Measurements from ENCODE around the gene HS3ST3B1.

The HS3ST3B1 gene

DNA sequence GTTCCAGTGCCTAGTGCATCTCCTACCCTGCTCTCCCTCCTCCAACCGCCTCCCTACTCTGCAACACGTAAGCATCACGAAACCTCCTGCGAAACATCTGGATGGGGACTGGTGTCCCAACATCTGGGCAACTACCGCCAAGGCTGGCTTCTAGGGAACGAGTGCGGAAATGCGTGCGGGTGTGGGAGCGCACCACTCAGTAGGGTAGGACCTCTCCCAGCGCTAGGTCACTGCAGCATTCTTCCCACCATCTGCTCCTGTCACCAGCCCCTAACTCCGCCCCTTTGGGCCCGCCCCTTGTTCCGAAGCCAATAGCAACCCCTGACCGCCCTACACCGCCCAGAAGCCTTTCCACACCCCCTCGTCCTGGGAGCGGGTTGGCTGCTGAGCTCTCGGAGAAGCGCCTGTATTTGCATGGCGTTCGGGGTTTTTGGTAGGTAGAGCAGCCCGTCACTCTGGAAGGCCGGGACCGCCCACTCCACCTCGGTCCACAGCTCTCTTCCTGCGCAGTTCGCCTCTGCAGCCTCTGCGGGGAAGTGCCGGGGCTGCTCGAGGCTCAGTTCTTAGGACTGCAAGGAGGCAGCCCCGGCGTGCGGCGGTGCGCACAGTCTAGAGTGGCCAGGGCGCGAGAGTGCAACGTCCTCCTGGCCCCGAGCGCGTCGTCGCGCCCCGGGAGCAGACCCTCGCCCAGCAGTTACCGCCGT lies at the start of gene HS3ST3B1:
Gene HS3ST3B1 (plus strand): TSS at position 507 of the 704 bp plus-strand sequence. CDS start 438 bp downstream, outside the sequence.
- no peaks in the 10 kb centered on the region for H3K36me3 ChIP-seq (ENCODE audit: control insufficient read depth in 2 of 2, insufficient read depth in 1 of 2, low read length in 2 of 2)
- CTCF ChIA-PET: interaction anchor here (0.6 to 3.3 kb wide), 12 partner anchors 19 to 759 kb away, joined by 3 to 21 read pairs (median 3); no protein-coding TSS in a partner anchor
- POLR2A ChIA-PET: interaction anchor here (0.5 to 2.1 kb wide), 31 partner anchors 9 to 1283 kb away, joined by 3 to 42 read pairs (median 3); partner anchors contain the start of genes ELAC2 and HS3ST3A1
- H3K4me1 ChIP-seq (ENCODE audit: control insufficient read depth, insufficient read depth, low read length): peaks cover 7% of the 10 kb centered on the region
- peak within 1 kb of the TSS; percentile 94 for H3K27ac ChIP-seq (ENCODE audit: extremely low read depth, low read depth, low read length)
- peak within 1 kb of the TSS; percentile 54 for H3K4me3 ChIP-seq (ENCODE audit: low read depth, low read length)
- no peaks in the 10 kb centered on the region for H3K9me3 ChIP-seq (ENCODE audit: control insufficient read depth, insufficient read depth, low read depth, low read length)
- TF ChIP-seq ZNF521 (tag by site-specific recombination; IDR thresholded peaks at IDR 0.05) (no peak), YY1 (tag by site-specific recombination; IDR thresholded peaks at IDR 0.05) (no peak), ZNF830 (tag by site-specific recombination; IDR thresholded peaks at IDR 0.05; ENCODE audit: low read depth) (no peak), SP3 (tag by site-specific recombination; IDR thresholded peaks at IDR 0.05) (peak; percentile 98), GLIS2 (tag by site-specific recombination; IDR thresholded peaks at IDR 0.05) (peak; percentile 92), ZNF223 (tag by site-specific recombination; IDR thresholded peaks at IDR 0.05) (peak; percentile 35; the same call in 1 of the 2 replicates), ZFHX2 (tag by site-specific recombination; conservative IDR thresholded peaks at IDR 0.05) (0 out of 2 replicates have a peak, but pooled peaks have one; percentile 27), ZNF677 (tag by site-specific recombination; IDR thresholded peaks at IDR 0.05) (no peak), SP7 (tag by site-specific recombination; IDR thresholded peaks at IDR 0.05) (peak; percentile 52), KLF9 (tag by site-specific recombination; IDR thresholded peaks at IDR 0.05; ENCODE audit: low read depth) (peak; percentile 82; the same call in 1 of the 2 replicates), FEZF1 (tag by site-specific recombination; IDR thresholded peaks at IDR 0.05) (no peak), ZFP69B (tag by site-specific recombination; IDR thresholded peaks at IDR 0.05) (0 out of 2 replicates have a peak, but pooled peaks have one; percentile 11), ZBTB8A (tag by site-specific recombination; IDR thresholded peaks at IDR 0.05) (peak; percentile 10; the same call in 1 of the 2 replicates), ZBTB48 (tag by site-specific recombination; IDR thresholded peaks at IDR 0.05) (peak; percentile 74; the same call in 1 of the 2 replicates), HOXC10 (CRISPR knock-in tag; IDR thresholded peaks at IDR 0.05) (no peak), ZNF561 (tag by site-specific recombination; IDR thresholded peaks at IDR 0.05; ENCODE audit: borderline replicate concordance) (peak; percentile 70; the same call in 1 of the 2 replicates), ZNF76 (tag by site-specific recombination; IDR thresholded peaks at IDR 0.05; ENCODE audit: borderline replicate concordance, low read depth) (peak; percentile 62; the same call in 1 of the 2 replicates), GLIS1 (tag by site-specific recombination; IDR thresholded peaks at IDR 0.05) (peak; percentile 65), ZEB2 (tag by site-specific recombination; IDR thresholded peaks at IDR 0.05) (0 out of 2 replicates have a peak, but pooled peaks have one; percentile 61), OSR2 (tag by site-specific recombination; IDR thresholded peaks at IDR 0.05) (peak; percentile 56; the same call in 1 of the 2 replicates), GFI1B (tag by site-specific recombination; IDR thresholded peaks at IDR 0.05) (no peak), HOXA7 (CRISPR knock-in tag; IDR thresholded peaks at IDR 0.05; ENCODE audit: borderline replicate concordance) (no peak)
- TF ChIP-seq, protein P1, sequence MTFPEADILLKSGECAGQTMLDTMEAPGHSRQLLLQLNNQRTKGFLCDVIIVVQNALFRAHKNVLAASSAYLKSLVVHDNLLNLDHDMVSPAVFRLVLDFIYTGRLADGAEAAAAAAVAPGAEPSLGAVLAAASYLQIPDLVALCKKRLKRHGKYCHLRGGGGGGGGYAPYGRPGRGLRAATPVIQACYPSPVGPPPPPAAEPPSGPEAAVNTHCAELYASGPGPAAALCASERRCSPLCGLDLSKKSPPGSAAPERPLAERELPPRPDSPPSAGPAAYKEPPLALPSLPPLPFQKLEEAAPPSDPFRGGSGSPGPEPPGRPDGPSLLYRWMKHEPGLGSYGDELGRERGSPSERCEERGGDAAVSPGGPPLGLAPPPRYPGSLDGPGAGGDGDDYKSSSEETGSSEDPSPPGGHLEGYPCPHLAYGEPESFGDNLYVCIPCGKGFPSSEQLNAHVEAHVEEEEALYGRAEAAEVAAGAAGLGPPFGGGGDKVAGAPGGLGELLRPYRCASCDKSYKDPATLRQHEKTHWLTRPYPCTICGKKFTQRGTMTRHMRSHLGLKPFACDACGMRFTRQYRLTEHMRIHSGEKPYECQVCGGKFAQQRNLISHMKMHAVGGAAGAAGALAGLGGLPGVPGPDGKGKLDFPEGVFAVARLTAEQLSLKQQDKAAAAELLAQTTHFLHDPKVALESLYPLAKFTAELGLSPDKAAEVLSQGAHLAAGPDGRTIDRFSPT (tag by site-specific recombination; IDR thresholded peaks at IDR 0.05): peak; percentile 57; the same call in 1 of the 2 replicates
- TF ChIP-seq, protein P2, sequence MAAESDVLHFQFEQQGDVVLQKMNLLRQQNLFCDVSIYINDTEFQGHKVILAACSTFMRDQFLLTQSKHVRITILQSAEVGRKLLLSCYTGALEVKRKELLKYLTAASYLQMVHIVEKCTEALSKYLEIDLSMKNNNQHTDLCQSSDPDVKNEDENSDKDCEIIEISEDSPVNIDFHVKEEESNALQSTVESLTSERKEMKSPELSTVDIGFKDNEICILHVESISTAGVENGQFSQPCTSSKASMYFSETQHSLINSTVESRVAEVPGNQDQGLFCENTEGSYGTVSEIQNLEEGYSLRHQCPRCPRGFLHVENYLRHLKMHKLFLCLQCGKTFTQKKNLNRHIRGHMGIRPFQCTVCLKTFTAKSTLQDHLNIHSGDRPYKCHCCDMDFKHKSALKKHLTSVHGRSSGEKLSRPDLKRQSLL (tag by site-specific recombination; IDR thresholded peaks at IDR 0.05): peak; percentile 53; the same call in 1 of the 2 replicates
- TF ChIP-seq, protein P3, sequence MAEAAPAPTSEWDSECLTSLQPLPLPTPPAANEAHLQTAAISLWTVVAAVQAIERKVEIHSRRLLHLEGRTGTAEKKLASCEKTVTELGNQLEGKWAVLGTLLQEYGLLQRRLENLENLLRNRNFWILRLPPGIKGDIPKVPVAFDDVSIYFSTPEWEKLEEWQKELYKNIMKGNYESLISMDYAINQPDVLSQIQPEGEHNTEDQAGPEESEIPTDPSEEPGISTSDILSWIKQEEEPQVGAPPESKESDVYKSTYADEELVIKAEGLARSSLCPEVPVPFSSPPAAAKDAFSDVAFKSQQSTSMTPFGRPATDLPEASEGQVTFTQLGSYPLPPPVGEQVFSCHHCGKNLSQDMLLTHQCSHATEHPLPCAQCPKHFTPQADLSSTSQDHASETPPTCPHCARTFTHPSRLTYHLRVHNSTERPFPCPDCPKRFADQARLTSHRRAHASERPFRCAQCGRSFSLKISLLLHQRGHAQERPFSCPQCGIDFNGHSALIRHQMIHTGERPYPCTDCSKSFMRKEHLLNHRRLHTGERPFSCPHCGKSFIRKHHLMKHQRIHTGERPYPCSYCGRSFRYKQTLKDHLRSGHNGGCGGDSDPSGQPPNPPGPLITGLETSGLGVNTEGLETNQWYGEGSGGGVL (tag by site-specific recombination; IDR thresholded peaks at IDR 0.05): peak; percentile 96
- TF ChIP-seq, protein P4, sequence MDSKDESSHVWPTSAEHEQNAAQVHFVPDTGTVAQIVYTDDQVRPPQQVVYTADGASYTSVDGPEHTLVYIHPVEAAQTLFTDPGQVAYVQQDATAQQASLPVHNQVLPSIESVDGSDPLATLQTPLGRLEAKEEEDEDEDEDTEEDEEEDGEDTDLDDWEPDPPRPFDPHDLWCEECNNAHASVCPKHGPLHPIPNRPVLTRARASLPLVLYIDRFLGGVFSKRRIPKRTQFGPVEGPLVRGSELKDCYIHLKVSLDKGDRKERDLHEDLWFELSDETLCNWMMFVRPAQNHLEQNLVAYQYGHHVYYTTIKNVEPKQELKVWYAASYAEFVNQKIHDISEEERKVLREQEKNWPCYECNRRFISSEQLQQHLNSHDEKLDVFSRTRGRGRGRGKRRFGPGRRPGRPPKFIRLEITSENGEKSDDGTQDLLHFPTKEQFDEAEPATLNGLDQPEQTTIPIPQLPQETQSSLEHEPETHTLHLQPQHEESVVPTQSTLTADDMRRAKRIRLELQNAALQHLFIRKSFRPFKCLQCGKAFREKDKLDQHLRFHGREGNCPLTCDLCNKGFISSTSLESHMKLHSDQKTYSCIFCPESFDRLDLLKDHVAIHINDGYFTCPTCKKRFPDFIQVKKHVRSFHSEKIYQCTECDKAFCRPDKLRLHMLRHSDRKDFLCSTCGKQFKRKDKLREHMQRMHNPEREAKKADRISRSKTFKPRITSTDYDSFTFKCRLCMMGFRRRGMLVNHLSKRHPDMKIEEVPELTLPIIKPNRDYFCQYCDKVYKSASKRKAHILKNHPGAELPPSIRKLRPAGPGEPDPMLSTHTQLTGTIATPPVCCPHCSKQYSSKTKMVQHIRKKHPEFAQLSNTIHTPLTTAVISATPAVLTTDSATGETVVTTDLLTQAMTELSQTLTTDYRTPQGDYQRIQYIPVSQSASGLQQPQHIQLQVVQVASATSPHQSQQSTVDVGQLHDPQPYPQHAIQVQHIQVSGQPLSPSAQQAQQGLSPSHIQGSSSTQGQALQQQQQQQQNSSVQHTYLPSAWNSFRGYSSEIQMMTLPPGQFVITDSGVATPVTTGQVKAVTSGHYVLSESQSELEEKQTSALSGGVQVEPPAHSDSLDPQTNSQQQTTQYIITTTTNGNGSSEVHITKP (tag by site-specific recombination; IDR thresholded peaks at IDR 0.05): peak; percentile 89
- TF ChIP-seq, protein P5, sequence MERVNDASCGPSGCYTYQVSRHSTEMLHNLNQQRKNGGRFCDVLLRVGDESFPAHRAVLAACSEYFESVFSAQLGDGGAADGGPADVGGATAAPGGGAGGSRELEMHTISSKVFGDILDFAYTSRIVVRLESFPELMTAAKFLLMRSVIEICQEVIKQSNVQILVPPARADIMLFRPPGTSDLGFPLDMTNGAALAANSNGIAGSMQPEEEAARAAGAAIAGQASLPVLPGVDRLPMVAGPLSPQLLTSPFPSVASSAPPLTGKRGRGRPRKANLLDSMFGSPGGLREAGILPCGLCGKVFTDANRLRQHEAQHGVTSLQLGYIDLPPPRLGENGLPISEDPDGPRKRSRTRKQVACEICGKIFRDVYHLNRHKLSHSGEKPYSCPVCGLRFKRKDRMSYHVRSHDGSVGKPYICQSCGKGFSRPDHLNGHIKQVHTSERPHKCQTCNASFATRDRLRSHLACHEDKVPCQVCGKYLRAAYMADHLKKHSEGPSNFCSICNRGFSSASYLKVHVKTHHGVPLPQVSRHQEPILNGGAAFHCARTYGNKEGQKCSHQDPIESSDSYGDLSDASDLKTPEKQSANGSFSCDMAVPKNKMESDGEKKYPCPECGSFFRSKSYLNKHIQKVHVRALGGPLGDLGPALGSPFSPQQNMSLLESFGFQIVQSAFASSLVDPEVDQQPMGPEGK (tag by site-specific recombination; IDR thresholded peaks at IDR 0.05): peak; percentile 77
